HG02571 (cell line): ENCODE measurements around the gene HOXD9.

Experiments used
- ATAC-seq: cut with Tn5 transposase; IDR thresholded peaks from one replicate; pipeline ENCODE4 v1.9.1; 2021; ENCODE audit warnings: mild to moderate bottlenecking, moderate library complexity; ENCODE audit not compliant: unreplicated experiment

HOXD9 gene

GRCh38 chr2:176098366-176099158, 24.0 kb upstream of the HOXD9 start:
- no peak for ATAC-seq

- no peak for ATAC-seq
Measured at GRCh38 chr2:176099159-176099727, 23.3 kb upstream of the HOXD9 start.

- no peak for ATAC-seq
Measured at GRCh38 chr2:176099728-176100546, 22.6 kb upstream of the HOXD9 start, which contains the start of gene HOXD12. HOXD12 (plus strand) TSS chr2:176099795; CDS start chr2:176099802, 7 bp downstream.

GRCh38 chr2:176100547-176101140, 21.9 kb upstream of the HOXD9 start:
- no peak for ATAC-seq

GRCh38 chr2:176101216-176101830, 21.2 kb upstream of the HOXD9 start:
- ATAC-seq, result no peak

- ATAC-seq, result no peak
Measured at GRCh38 chr2:176101842-176102241, 20.7 kb upstream of the HOXD9 start.

GRCh38 chr2:176102309-176102866, 20.1 kb upstream of the HOXD9 start:
- no peak for ATAC-seq

- ATAC-seq, result no peak
Measured at GRCh38 chr2:176103194-176103593, 19.3 kb upstream of the HOXD9 start.

GRCh38 chr2:176103742-176104315, 18.7 kb upstream of the HOXD9 start:
- no peak for ATAC-seq

GRCh38 chr2:176104316-176105077, 18.0 kb upstream of the HOXD9 start:
- no peak for ATAC-seq

GRCh38 chr2:176105078-176105729, 17.3 kb upstream of the HOXD9 start:
- ATAC-seq, result no peak

- ATAC-seq, result no peak
Measured at GRCh38 chr2:176105730-176106580, 16.6 kb upstream of the HOXD9 start.

GRCh38 chr2:176106581-176107539, 15.7 kb upstream of the HOXD9 start, which contains the start of gene HOXD11:
HOXD11 (plus strand) TSS chr2:176107280; CDS start chr2:176107356, 76 bp downstream.
- ATAC-seq, result no peak

- no peak for ATAC-seq
Measured at GRCh38 chr2:176107731-176108181, 14.8 kb upstream of the HOXD9 start.

GRCh38 chr2:176109192-176109901, 13.2 kb upstream of the HOXD9 start:
- ATAC-seq, result no peak

- no peak for ATAC-seq
Measured at GRCh38 chr2:176109946-176110345, 12.6 kb upstream of the HOXD9 start.
